ENCODE results near the gene LAMA1.

DNA sequence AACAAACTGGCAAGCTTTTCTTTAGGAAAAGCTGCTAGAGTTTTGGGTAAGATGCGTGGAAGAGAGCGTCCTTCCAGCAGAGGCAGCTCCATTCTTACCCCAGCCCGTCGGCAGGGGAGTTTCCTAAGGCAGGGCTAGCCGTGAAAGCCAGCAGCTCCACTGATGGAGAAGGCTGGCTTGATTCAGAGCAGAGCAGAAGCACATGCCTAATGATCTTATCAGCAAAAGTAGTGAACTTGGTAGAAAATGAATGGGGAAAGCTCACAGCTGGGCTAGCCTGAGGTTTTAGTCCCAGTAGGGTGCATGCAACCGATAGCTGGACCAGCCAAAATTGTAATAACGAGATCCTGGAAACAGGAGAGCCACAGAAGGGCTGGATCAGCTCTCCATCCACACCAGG is 20.8 kb downstream of the LAMA1 start:
- TF ChIP-seq POLR2A (IDR thresholded peaks at IDR 0.05) (no peak), CTCF (IDR thresholded peaks at IDR 0.05) (no peak)

Data from tibial nerve (tissue), 3 donors.